GM21526 (cell line): ENCODE data around the gene CEBPZ.
"Not testable (repeated sequence)": the region's sequence is repeated elsewhere in the genome, so short reads cannot be mapped to it uniquely, and the experiment has no call there.

Source experiments
- ATAC-seq: cut with Tn5 transposase; IDR thresholded peaks from one replicate; pipeline ENCODE4 v1.9.1; 2021; ENCODE audit warnings: moderate library complexity; ENCODE audit not compliant: unreplicated experiment, low FRiP score

The CEBPZ gene

GRCh38 chr2:37231241-37232130 is at the start of gene CEBPZ, which contains the start of gene NDUFAF7:
Gene CEBPZ, minus strand, starts transcription at chr2:37231596. Its CDS starts 29 bp downstream, at chr2:37231567.
Gene NDUFAF7, plus strand, starts transcription at chr2:37231658. Its CDS starts 48 bp downstream, at chr2:37231706.
- peak; percentile 87 for ATAC-seq

- no peak for ATAC-seq
Measured at GRCh38 chr2:37276291-37276690, 44.9 kb upstream of the CEBPZ start.

- ATAC-seq, result no peak
Measured at GRCh38 chr2:37274359-37274965, 43.1 kb upstream of the CEBPZ start.

GRCh38 chr2:37271376-37272067 is 40.1 kb upstream of the CEBPZ start:
- no peak for ATAC-seq

- ATAC-seq, result no peak
Measured at GRCh38 chr2:37268111-37268510, 36.7 kb upstream of the CEBPZ start.

GRCh38 chr2:37267685-37268084 is 36.3 kb upstream of the CEBPZ start:
- no peak for ATAC-seq

- no peak for ATAC-seq
Measured at GRCh38 chr2:37263839-37264238, 32.4 kb upstream of the CEBPZ start.

GRCh38 chr2:37262522-37262921 is 31.1 kb upstream of the CEBPZ start:
- no peak for ATAC-seq

GRCh38 chr2:37250869-37251740 is 19.7 kb upstream of the CEBPZ start:
- ATAC-seq, result no peak

GRCh38 chr2:37246205-37246604 is 14.8 kb upstream of the CEBPZ start:
- no peak for ATAC-seq

GRCh38 chr2:37244755-37245154 is 13.4 kb upstream of the CEBPZ start:
- ATAC-seq, result no peak

- ATAC-seq, result peak; percentile 92
Measured at GRCh38 chr2:37244017-37244416, 12.6 kb upstream of the CEBPZ start.

- ATAC-seq, result no peak
Measured at GRCh38 chr2:37243435-37243834, 12.0 kb upstream of the CEBPZ start.

GRCh38 chr2:37232131-37232933 is 936 bp upstream of the CEBPZ start:
- no peak for ATAC-seq

- no peak for ATAC-seq
Measured at GRCh38 chr2:37230581-37230980, 815 bp downstream of the CEBPZ start.

- ATAC-seq, result no peak
Measured at GRCh38 chr2:37228788-37229187, 2.6 kb downstream of the CEBPZ start.

GRCh38 chr2:37226863-37227262 is 4.5 kb downstream of the CEBPZ start:
- ATAC-seq, result no peak

GRCh38 chr2:37225129-37225528 is 6.3 kb downstream of the CEBPZ start:
- not testable (repeated sequence) for ATAC-seq

GRCh38 chr2:37224063-37224462 is 7.3 kb downstream of the CEBPZ start:
- no peak for ATAC-seq
